Mammary epithelial cell (primary cell): ENCODE measurements around the gene BLOC1S1.

ENCODE experiments used
- CTCF ChIP-seq, 2 donors: IDR thresholded peaks in 1 of 2; conservative IDR thresholded peaks in 1 of 2; 2 replicates each; pipeline ENCODE4 v1.5.1; 2011 to 2012; ENCODE audit warnings: inconsistent platforms in 2 of 2, low read length in 2 of 2, mild to moderate bottlenecking in 2 of 2, control low read depth in 1 of 2, low read depth in 1 of 2; ENCODE audit not compliant: insufficient read depth in 1 of 2; ENCODE audit errors: extremely low read depth in 1 of 2
- EZH2 ChIP-seq: IDR thresholded peaks from 2 replicates; pipeline ENCODE4 v1.6.1; 2012; ENCODE audit warnings: low read length, inconsistent platforms, borderline replicate concordance

GRCh38 chr12:55736076-55736475, 20.2 kb downstream of the BLOC1S1 start:
- TF ChIP-seq EZH2 (no peak), CTCF (conservative IDR thresholded peaks at IDR 0.05 in 1 of 2, IDR thresholded peaks at IDR 0.05 in 1 of 2; ENCODE audit: extremely low read depth in 1 of 2, insufficient read depth in 1 of 2, low read depth in 1 of 2, low read length in 2 of 2) (no peak)
